Measurements from ENCODE around the gene FCMR.
A peak's percentile ranks its signal among the peaks of the same experiment; 100 is the strongest.

Gene FCMR

GRCh38 chr1:206952171-206952570 is 30.4 kb upstream of the FCMR start:
- DNase-seq, result peak; percentile 31
- in situ Hi-C loops (cut with MboI; ENCODE audit: low pct_unique_long_range_greater_than_20kb, low sequenced_read_pairs), result no loop called here

GRCh38 chr1:206951318-206952100 is 29.8 kb upstream of the FCMR start:
- in situ Hi-C loops (cut with MboI; ENCODE audit: low pct_unique_long_range_greater_than_20kb, low sequenced_read_pairs), result no loop called here
- DNase-seq, result no peak

- in situ Hi-C loops (cut with MboI; ENCODE audit: low pct_unique_long_range_greater_than_20kb, low sequenced_read_pairs), result no loop called here
- no peak for DNase-seq
Observed at GRCh38 chr1:206949641-206950040, 27.9 kb upstream of the FCMR start.

DNA sequence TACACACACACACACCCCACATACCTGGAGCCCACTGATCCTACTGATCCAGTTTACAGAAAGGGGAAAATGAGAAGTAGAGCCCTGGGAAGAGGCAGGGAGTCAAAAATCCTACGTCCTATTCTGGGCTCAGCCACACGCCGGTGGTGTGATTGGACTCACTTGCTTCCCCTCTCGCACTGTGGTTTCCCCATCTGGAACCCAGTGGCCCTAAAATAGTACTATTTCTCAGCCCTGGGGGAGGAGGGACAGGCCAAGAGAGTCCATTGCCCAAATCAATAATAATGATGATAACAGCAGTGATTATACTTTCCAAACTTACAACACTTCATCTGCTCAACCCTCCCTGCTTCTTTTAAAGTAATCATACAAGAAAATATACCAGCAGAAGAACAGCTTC is 27.5 kb upstream of the FCMR start:
- in situ Hi-C loops (cut with MboI; ENCODE audit: low pct_unique_long_range_greater_than_20kb, low sequenced_read_pairs), result no loop called here
- DNase-seq, result no peak

DNA sequence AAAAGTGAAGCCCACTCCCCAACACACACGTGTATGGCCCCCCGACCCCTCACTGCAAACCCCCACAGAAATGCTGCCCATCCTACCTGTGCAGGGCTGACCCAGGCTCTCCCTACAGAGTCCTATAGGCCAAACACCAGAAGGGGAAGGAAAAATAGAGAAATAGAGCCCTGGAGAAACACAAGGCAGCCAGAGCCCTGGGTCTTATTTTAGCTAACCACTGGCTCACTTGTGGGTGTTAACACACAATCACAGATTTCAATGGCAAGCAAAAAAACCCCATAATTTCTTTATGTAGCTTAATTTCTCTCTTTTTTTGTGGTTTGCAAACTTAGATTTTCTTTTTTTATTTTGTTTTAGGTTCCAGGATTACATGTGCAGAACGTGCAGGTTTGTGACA is 25.5 kb upstream of the FCMR start:
- in situ Hi-C loops (cut with MboI; ENCODE audit: low pct_unique_long_range_greater_than_20kb, low sequenced_read_pairs), result no loop called here
- no peak for DNase-seq

DNA sequence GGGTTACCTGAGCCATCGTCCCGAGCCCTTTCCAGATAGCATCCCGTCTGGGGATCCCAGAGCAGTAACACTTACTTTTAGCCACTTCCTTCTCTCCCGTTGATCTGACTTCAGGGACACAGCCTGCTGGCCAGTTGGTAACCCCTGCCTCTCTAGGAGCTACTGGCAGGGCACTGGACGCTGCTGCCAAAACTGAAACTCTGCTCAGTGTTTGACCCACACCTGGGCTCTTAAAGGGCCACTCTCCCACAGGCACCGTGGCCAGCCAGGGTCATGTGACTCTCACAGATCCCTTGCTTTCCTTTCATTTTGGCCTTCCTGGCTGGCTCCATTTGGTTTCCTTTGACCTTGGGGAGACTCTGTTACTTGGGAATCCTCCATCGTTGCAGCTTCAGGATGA is 24.5 kb upstream of the FCMR start, which contains the start of gene PIGR:
TSS of gene PIGR (minus strand) at position 206 of the 400 bp plus-strand sequence. CDS start 5,935 bp downstream, outside the sequence.
- DNase-seq, result no peak
- in situ Hi-C loops (cut with MboI; ENCODE audit: low pct_unique_long_range_greater_than_20kb, low sequenced_read_pairs), result no loop called here

DNA sequence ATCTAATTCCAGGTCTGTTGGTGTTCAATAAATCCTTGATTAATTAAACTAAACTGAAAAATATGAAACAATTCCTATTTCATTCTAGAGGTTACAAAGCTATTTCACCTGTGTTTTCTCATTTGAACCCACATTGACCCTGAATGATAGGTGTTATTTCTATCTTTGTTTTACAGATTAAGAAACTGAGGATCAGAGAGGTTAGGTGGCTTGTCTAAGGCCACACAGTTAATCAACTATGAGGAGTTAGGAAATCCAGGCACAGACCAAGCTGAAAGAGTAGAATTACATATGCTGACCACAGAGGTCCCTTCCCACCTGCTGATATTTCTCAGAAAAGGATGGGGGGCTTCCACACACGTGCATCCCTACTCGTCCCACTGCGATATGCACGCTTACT is 24.0 kb upstream of the FCMR start:
- no peak for DNase-seq
- in situ Hi-C loops (cut with MboI; ENCODE audit: low pct_unique_long_range_greater_than_20kb, low sequenced_read_pairs), result no loop called here

GRCh38 chr1:206944703-206945102 is 23.0 kb upstream of the FCMR start:
- in situ Hi-C loops (cut with MboI; ENCODE audit: low pct_unique_long_range_greater_than_20kb, low sequenced_read_pairs), result no loop called here
- no peak for DNase-seq

DNA sequence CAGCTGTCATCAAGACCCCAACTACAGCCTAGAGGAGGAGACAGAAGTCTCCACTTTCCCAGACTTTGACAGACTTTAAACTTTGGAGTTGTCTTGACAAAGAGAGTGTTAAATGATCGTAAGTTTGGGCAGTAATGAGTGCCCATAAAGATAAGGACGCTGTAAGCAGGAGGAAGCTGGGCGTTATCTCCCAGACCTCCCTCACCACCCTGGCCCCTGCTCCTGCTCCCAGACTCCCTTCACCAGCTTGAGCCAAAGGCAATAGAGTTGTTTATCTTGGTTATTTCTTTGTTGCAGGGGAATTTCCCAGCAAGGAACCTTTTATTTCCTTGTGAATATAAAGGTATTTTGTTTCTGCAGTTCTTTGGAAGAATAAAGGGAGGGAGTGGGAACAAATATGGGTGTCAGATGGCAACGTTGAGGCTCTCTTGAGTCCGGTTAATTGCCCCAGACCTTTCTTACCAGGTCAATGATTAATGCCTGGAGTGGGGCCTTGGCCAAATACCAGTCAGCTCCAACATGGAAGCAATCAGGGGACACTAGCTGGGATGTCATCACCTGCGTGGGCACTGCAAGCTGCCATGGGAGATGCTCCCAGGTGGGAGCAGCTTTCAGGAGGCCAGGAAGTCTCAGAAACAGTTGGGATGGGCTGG is 20.2 kb upstream of the FCMR start:
- in situ Hi-C loops (cut with MboI; ENCODE audit: low pct_unique_long_range_greater_than_20kb, low sequenced_read_pairs), result no loop called here
- DNase-seq, result no peak

GRCh38 chr1:206940588-206940936 is 18.8 kb upstream of the FCMR start:
- DNase-seq, result no peak
- in situ Hi-C loops (cut with MboI; ENCODE audit: low pct_unique_long_range_greater_than_20kb, low sequenced_read_pairs), result no loop called here

- in situ Hi-C loops (cut with MboI; ENCODE audit: low pct_unique_long_range_greater_than_20kb, low sequenced_read_pairs), result no loop called here
Observed at GRCh38 chr1:206939841-206940587, 18.3 kb upstream of the FCMR start.

GRCh38 chr1:206939131-206939530 is 17.4 kb upstream of the FCMR start:
- in situ Hi-C loops (cut with MboI; ENCODE audit: low pct_unique_long_range_greater_than_20kb, low sequenced_read_pairs), result no loop called here

More at GRCh38 chr1:206939841-206940587, 18.3 kb upstream of the FCMR start:
- no peak for DNase-seq

DNA sequence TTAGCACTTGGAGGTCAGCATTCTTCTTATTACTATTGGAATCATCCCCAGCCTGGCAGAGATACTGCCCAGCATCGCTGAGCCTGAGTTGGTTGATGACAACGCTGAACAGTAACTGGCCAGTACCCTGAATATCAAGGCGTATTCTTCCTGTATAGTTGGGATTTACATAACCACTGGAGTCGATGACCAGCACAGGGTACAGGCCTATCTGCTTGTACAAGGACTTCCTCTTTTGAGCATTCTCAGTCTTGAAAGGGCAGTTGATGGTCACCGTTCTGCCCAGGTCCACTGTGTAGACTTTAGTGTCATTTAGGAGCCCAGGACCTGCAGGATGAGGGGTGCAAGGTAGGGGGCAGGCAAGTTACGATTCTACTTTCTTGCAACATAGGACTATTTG is 15.7 kb upstream of the FCMR start:
- DNase-seq, result no peak
- in situ Hi-C loops (cut with MboI; ENCODE audit: low pct_unique_long_range_greater_than_20kb, low sequenced_read_pairs), result no loop called here

More at GRCh38 chr1:206939131-206939530, 17.4 kb upstream of the FCMR start:
- DNase-seq, result no peak

DNA sequence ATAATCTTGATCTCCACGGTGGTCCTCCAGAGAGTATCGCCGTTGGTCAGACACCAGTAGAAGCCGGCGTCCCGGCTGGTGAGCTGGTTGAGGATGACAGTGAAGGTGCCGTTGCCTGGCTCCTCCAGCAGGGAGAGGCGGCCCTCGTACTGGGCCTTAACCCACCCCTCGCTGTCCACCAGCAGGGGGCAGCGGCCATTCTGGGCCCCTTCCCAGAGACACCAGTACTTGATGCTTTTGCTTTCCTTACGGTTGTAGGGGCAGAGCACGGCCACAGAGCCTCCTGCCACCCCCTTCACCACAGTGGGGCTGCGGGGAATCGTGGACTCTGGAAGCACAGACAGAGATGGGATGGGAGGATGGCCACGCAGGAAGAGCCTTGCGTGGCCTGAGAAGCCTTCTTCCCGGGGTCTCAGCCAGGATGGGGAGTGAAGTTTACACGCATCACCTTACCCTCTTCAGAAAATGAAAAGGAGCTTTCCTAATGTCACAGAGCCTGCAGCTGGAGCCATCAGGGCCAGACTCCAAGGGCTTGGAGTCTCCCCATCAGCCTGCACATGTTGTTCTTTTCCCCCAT is 13.8 kb upstream of the FCMR start:
- DNase-seq, result peak; percentile 68
- in situ Hi-C loops (cut with MboI; ENCODE audit: low pct_unique_long_range_greater_than_20kb, low sequenced_read_pairs), result no loop called here

DNA sequence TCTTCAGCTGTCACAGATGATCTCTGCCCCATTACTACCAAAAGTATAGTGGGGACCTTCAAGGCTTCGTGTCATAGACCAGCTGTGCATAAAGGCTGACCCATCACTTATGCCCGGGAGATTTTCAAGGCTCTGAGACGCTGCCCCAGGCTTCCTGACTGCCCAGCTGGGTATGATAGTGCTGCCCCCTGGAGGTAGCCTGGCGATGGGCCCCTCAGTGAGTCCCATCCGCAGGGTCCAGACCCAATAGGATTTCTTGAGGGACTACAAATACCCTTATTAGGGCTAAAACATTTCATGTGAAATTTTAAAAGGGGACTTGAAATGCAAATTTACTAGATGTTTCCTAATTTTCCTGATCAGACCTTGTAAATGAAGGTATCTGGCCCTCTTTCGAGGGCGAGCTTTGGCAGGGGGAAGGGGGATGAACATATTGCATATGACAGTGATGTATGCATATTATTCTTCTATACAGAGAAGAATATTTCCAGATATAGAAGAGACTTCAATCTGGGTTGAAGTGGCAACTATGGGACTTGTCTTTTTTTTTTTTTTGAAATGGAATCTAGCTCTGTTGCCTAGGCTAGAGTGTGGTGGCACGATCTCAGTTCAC is 11.7 kb upstream of the FCMR start:
- in situ Hi-C loops (cut with MboI; ENCODE audit: low pct_unique_long_range_greater_than_20kb, low sequenced_read_pairs), result no loop called here
- DNase-seq, result peak; percentile 42

GRCh38 chr1:206932177-206932576 is 10.4 kb upstream of the FCMR start:
- in situ Hi-C loops (cut with MboI; ENCODE audit: low pct_unique_long_range_greater_than_20kb, low sequenced_read_pairs), result no loop called here
- DNase-seq, result no peak

- in situ Hi-C loops (cut with MboI; ENCODE audit: low pct_unique_long_range_greater_than_20kb, low sequenced_read_pairs), result no loop called here
- no peak for DNase-seq
Observed at GRCh38 chr1:206931709-206932108, 10.0 kb upstream of the FCMR start.

GRCh38 chr1:206930210-206930798 is 8.6 kb upstream of the FCMR start:
- no peak for DNase-seq
- in situ Hi-C loops (cut with MboI; ENCODE audit: low pct_unique_long_range_greater_than_20kb, low sequenced_read_pairs), result no loop called here

DNA sequence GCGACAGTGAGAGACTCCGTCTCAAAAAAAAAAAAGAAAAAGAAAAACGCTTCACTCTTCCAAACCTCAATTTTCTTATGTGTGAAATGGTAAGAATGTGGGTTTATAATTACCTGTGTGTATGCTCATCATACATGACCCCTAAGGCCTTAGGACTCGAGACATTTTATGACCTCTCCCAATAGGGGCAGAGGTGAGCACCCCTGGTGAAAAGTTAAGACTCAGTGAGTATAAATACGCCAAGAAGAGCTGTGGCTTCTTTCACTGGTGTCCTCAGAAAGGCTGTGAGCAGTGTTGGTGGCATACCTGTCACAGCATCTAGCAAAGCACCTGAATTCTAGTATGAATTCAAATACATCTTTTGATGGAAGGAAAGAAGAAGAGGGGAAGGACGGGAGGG is 7.8 kb upstream of the FCMR start:
- DNase-seq, result no peak
- in situ Hi-C loops (cut with MboI; ENCODE audit: low pct_unique_long_range_greater_than_20kb, low sequenced_read_pairs), result no loop called here

Measured in KBM-7 (cell line).